WTC11 (cell line): Measurements from ENCODE around the gene BRS3. TPM values are rescaled to one million over a fixed set of nuclear protein-coding genes. Genes with fewer than 3 reads are reported as not detected.

Source experiments
- ATAC-seq: fragments of 200-7000 bp; cut with Tn5 transposase; 2 replicates; pipeline ENCODE4 v1.10.0; 2021; ENCODE audit warnings: mild to moderate bottlenecking, moderate library complexity
- CTCF ChIA-PET: fragments of 300-600 bp; sonication (Branson Sonifier 250); formaldehyde crosslinking; loops from one replicate; lab custom pipeline; 2021; ENCODE audit warnings: antibody characterized with exemption; lab: Charles Lee
- POLR2A ChIA-PET: fragments of 350-600 bp; sonication (Branson Sonifier 250); formaldehyde crosslinking; loops from one replicate; lab custom pipeline; 2021; ENCODE audit warnings: antibody characterized with exemption; lab: Charles Lee
- DNase-seq: peaks from one replicate; pipeline ENCODE4 v3.0.0; 2021; ENCODE audit warnings: low spot score
- H3K27ac Mint-ChIP-seq: 2 replicates; pipeline ENCODE4 v1.8.0; 2021; ENCODE audit warnings: mixed read lengths
- H3K27me3 Mint-ChIP-seq: 2 replicates; pipeline ENCODE4 v1.8.0; 2021; ENCODE audit warnings: low read depth, mild to moderate bottlenecking, moderate library complexity, mixed read lengths
- H3K36me3 Mint-ChIP-seq: 2 replicates; pipeline ENCODE4 v1.8.0; 2021; ENCODE audit warnings: mixed read lengths
- H3K4me1 Mint-ChIP-seq: 2 replicates; pipeline ENCODE4 v1.8.0; 2022; ENCODE audit warnings: mixed read lengths
- H3K4me3 Mint-ChIP-seq: 2 replicates; pipeline ENCODE4 v1.8.0; 2021; ENCODE audit warnings: mild to moderate bottlenecking, moderate library complexity, mixed read lengths
- H3K9me3 Mint-ChIP-seq: 2 replicates; pipeline ENCODE4 v1.8.0; 2021; ENCODE audit warnings: mixed read lengths
- CREM ChIP-seq: sonication (generic); formaldehyde crosslinking; IDR thresholded peaks from 2 replicates; pipeline ENCODE4 v1.8.1; 2022; ENCODE audit warnings: mild to moderate bottlenecking, missing genetic modification reagents, moderate library complexity
- ELF4 ChIP-seq: sonication (generic); formaldehyde crosslinking; IDR thresholded peaks from 2 replicates; pipeline ENCODE4 v1.8.1; 2022; ENCODE audit warnings: low read depth, mild to moderate bottlenecking, moderate library complexity, missing genetic modification reagents
- FOXP1 ChIP-seq: sonication (generic); formaldehyde crosslinking; IDR thresholded peaks from 2 replicates; pipeline ENCODE4 v1.8.0; 2022; ENCODE audit warnings: missing genetic modification reagents, mild to moderate bottlenecking, moderate library complexity, borderline replicate concordance
- IRF2 ChIP-seq: sonication (generic); formaldehyde crosslinking; IDR thresholded peaks from 2 replicates; pipeline ENCODE4 v1.8.0; 2022; ENCODE audit warnings: low read depth, missing genetic modification reagents, borderline replicate concordance
- NFE2L1 ChIP-seq: sonication (generic); formaldehyde crosslinking; IDR thresholded peaks from 2 replicates; pipeline ENCODE4 v1.8.1; 2023; ENCODE audit warnings: missing genetic modification reagents
- NR1H2 ChIP-seq: sonication (generic); formaldehyde crosslinking; IDR thresholded peaks from 2 replicates; pipeline ENCODE4 v1.9.0; 2021; ENCODE audit warnings: mild to moderate bottlenecking, moderate library complexity, missing genetic modification reagents
- SMAD3 ChIP-seq: sonication (generic); formaldehyde crosslinking; IDR thresholded peaks from 2 replicates; pipeline ENCODE4 v1.8.0; 2022; ENCODE audit warnings: missing genetic modification reagents, mild to moderate bottlenecking, borderline replicate concordance
- SMAD4 ChIP-seq: sonication (generic); formaldehyde crosslinking; IDR thresholded peaks from 2 replicates; pipeline ENCODE4 v1.8.0; 2022; ENCODE audit warnings: mild to moderate bottlenecking, missing genetic modification reagents
- SOX15 ChIP-seq: fragments of 250-450 bp; sonication (Bioruptor Pico); IDR thresholded peaks from 2 replicates; pipeline ENCODE4 v1.9.0; 2021; ENCODE audit warnings: mild to moderate bottlenecking
- TP53 ChIP-seq: sonication (generic); formaldehyde crosslinking; IDR thresholded peaks from 2 replicates; pipeline ENCODE4 v1.8.1; 2023; ENCODE audit warnings: mild to moderate bottlenecking, missing genetic modification reagents
- ZNF219 ChIP-seq: sonication (generic); formaldehyde crosslinking; IDR thresholded peaks from 2 replicates; pipeline ENCODE4 v1.8.0; 2023; ENCODE audit warnings: missing genetic modification reagents, mild to moderate bottlenecking, borderline replicate concordance
- ZNF317 ChIP-seq: sonication (generic); formaldehyde crosslinking; IDR thresholded peaks from 2 replicates; pipeline ENCODE4 v1.8.1; 2023; ENCODE audit warnings: low read depth, mild to moderate bottlenecking, moderate library complexity, missing genetic modification reagents, borderline replicate concordance
- ZNF416 ChIP-seq: fragments of 250-450 bp; sonication (Bioruptor Pico); IDR thresholded peaks from 2 replicates; pipeline ENCODE4 v1.9.0; 2021; ENCODE audit warnings: mild to moderate bottlenecking, inconsistent platforms
- ZNF423 ChIP-seq: fragments of 250-450 bp; sonication (Bioruptor Pico); IDR thresholded peaks from 2 replicates; pipeline ENCODE4 v2.1.2; 2022; ENCODE audit warnings: mild to moderate bottlenecking, moderate library complexity
- total RNA-seq: library from RNA; stranded (reverse); gene quantifications from 3 replicates; pipeline ENCODE4 v1.2.3, GENCODE V29; 2021
- TF ChIP-seq, protein P1 (sequence below): sonication (generic); formaldehyde crosslinking; IDR thresholded peaks from 2 replicates; pipeline ENCODE4 v1.8.1; 2023; ENCODE audit warnings: mild to moderate bottlenecking, missing genetic modification reagents, moderate library complexity
- TF ChIP-seq, protein P2 (sequence below): sonication (generic); formaldehyde crosslinking; IDR thresholded peaks from 2 replicates; pipeline ENCODE4 v1.8.0; 2023; ENCODE audit warnings: missing genetic modification reagents, mild to moderate bottlenecking, borderline replicate concordance
- TF ChIP-seq, protein P3 (sequence below): fragments of 200-600 bp; IDR thresholded peaks from 2 replicates; pipeline ENCODE4 v1.8.0; 2022; ENCODE audit warnings: antibody characterized with exemption
- TF ChIP-seq, protein P4 (sequence below): sonication (generic); formaldehyde crosslinking; IDR thresholded peaks from 2 replicates; pipeline ENCODE4 v1.8.0; 2022; ENCODE audit warnings: mild to moderate bottlenecking, missing genetic modification reagents
- TF ChIP-seq, protein P5 (sequence below): fragments of 250-450 bp; sonication (Bioruptor Pico); IDR thresholded peaks from 2 replicates; pipeline ENCODE4 v1.9.0; 2021; ENCODE audit warnings: mild to moderate bottlenecking
- TF ChIP-seq, protein P6 (sequence below): fragments of 250-450 bp; sonication (Bioruptor Pico); IDR thresholded peaks from 2 replicates; pipeline ENCODE4 v2.1.2; 2022; ENCODE audit warnings: mild to moderate bottlenecking, moderate library complexity
- TF ChIP-seq, protein P7 (sequence below): sonication (generic); formaldehyde crosslinking; IDR thresholded peaks from 2 replicates; pipeline ENCODE4 v1.8.0; 2023; ENCODE audit warnings: mild to moderate bottlenecking, missing genetic modification reagents
- TF ChIP-seq, protein P8 (sequence below): sonication (generic); formaldehyde crosslinking; IDR thresholded peaks from 2 replicates; pipeline ENCODE4 v1.8.0; 2022; ENCODE audit warnings: mild to moderate bottlenecking, missing genetic modification reagents

BRS3 gene
- total RNA-seq, 1 experiment from 2014 or later, result not detected

DNA sequence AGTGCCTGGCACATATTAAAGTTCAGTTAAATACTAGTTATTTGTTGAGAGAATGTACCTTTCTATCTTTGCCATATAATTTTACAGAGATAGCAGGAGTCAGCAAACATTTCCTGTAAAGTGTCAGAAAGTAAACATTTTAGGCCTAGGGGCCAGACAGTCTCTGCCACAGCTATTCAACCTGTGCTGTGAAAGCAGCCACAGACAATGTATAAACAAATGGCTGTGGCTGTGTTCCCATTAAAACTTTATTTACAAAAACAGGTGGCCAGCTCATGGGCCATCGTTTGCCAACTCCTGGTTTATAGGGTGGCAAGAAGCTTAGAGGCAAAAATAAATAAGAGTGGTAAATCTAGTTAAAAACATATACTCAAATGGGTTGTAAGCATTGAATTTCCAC, 34.0 kb upstream of the BRS3 start (continued):
- TF ChIP-seq, protein P1, sequence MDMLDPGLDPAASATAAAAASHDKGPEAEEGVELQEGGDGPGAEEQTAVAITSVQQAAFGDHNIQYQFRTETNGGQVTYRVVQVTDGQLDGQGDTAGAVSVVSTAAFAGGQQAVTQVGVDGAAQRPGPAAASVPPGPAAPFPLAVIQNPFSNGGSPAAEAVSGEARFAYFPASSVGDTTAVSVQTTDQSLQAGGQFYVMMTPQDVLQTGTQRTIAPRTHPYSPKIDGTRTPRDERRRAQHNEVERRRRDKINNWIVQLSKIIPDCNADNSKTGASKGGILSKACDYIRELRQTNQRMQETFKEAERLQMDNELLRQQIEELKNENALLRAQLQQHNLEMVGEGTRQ (CRISPR knock-in tag), result no peak
- TF ChIP-seq SMAD3 (CRISPR knock-in tag), result no peak
- TF ChIP-seq, protein P2, sequence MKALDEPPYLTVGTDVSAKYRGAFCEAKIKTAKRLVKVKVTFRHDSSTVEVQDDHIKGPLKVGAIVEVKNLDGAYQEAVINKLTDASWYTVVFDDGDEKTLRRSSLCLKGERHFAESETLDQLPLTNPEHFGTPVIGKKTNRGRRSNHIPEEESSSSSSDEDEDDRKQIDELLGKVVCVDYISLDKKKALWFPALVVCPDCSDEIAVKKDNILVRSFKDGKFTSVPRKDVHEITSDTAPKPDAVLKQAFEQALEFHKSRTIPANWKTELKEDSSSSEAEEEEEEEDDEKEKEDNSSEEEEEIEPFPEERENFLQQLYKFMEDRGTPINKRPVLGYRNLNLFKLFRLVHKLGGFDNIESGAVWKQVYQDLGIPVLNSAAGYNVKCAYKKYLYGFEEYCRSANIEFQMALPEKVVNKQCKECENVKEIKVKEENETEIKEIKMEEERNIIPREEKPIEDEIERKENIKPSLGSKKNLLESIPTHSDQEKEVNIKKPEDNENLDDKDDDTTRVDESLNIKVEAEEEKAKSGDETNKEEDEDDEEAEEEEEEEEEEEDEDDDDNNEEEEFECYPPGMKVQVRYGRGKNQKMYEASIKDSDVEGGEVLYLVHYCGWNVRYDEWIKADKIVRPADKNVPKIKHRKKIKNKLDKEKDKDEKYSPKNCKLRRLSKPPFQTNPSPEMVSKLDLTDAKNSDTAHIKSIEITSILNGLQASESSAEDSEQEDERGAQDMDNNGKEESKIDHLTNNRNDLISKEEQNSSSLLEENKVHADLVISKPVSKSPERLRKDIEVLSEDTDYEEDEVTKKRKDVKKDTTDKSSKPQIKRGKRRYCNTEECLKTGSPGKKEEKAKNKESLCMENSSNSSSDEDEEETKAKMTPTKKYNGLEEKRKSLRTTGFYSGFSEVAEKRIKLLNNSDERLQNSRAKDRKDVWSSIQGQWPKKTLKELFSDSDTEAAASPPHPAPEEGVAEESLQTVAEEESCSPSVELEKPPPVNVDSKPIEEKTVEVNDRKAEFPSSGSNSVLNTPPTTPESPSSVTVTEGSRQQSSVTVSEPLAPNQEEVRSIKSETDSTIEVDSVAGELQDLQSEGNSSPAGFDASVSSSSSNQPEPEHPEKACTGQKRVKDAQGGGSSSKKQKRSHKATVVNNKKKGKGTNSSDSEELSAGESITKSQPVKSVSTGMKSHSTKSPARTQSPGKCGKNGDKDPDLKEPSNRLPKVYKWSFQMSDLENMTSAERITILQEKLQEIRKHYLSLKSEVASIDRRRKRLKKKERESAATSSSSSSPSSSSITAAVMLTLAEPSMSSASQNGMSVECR (CRISPR knock-in tag), result no peak
- TF ChIP-seq, all 79 proteins: peak for 0

DNA sequence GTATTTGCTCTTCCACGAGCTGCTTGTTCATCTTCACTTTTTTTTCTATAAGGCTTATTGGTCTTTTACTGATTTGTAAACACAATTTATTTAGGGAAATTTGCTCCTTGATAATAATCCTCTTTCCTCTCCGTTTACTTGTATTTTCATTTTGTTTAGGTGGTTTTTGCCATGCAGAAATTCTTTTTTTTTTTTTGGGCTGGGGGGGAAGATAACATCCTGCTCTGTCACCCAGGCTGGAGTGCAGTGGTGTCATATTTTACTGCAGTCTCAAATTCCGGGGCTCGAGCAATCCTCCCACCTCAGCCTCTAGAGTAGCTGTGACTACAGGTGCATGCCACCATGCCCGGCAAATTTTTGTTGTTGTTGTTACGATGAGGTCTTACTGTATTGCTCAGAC, 31.6 kb upstream of the BRS3 start:
- Mint-ChIP-seq H3K4me3 (no peak overlapping the region), H3K27me3 (no peaks in the 10 kb centered on the region), H3K9me3 (no peaks in the 10 kb centered on the region), H3K36me3 (no peaks in the 10 kb centered on the region), H3K4me1 (no peaks in the 10 kb centered on the region), H3K27ac (no peak overlapping the region)
- DNase-seq (no peak), ATAC-seq (no peak)
- CTCF ChIA-PET, result no interaction called here
- POLR2A ChIA-PET, result no interaction called here
- TF ChIP-seq ZNF219 (CRISPR knock-in tag) (no peak), SMAD4 (CRISPR knock-in tag) (no peak), IRF2 (CRISPR knock-in tag) (no peak), SOX15 (no peak), NFE2L1 (CRISPR knock-in tag) (no peak), NR1H2 (CRISPR knock-in tag) (no peak), FOXP1 (CRISPR knock-in tag) (no peak), CREM (CRISPR knock-in tag) (no peak), TP53 (no peak), ZNF416 (CRISPR knock-in tag) (no peak), ZNF317 (CRISPR knock-in tag) (no peak), ELF4 (no peak), ZNF423 (CRISPR knock-in tag) (no peak)
- TF ChIP-seq, protein P3, sequence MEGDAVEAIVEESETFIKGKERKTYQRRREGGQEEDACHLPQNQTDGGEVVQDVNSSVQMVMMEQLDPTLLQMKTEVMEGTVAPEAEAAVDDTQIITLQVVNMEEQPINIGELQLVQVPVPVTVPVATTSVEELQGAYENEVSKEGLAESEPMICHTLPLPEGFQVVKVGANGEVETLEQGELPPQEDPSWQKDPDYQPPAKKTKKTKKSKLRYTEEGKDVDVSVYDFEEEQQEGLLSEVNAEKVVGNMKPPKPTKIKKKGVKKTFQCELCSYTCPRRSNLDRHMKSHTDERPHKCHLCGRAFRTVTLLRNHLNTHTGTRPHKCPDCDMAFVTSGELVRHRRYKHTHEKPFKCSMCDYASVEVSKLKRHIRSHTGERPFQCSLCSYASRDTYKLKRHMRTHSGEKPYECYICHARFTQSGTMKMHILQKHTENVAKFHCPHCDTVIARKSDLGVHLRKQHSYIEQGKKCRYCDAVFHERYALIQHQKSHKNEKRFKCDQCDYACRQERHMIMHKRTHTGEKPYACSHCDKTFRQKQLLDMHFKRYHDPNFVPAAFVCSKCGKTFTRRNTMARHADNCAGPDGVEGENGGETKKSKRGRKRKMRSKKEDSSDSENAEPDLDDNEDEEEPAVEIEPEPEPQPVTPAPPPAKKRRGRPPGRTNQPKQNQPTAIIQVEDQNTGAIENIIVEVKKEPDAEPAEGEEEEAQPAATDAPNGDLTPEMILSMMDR, result no peak
- TF ChIP-seq, protein P4, sequence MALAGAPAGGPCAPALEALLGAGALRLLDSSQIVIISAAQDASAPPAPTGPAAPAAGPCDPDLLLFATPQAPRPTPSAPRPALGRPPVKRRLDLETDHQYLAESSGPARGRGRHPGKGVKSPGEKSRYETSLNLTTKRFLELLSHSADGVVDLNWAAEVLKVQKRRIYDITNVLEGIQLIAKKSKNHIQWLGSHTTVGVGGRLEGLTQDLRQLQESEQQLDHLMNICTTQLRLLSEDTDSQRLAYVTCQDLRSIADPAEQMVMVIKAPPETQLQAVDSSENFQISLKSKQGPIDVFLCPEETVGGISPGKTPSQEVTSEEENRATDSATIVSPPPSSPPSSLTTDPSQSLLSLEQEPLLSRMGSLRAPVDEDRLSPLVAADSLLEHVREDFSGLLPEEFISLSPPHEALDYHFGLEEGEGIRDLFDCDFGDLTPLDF (CRISPR knock-in tag), result no peak
- TF ChIP-seq, protein P5, sequence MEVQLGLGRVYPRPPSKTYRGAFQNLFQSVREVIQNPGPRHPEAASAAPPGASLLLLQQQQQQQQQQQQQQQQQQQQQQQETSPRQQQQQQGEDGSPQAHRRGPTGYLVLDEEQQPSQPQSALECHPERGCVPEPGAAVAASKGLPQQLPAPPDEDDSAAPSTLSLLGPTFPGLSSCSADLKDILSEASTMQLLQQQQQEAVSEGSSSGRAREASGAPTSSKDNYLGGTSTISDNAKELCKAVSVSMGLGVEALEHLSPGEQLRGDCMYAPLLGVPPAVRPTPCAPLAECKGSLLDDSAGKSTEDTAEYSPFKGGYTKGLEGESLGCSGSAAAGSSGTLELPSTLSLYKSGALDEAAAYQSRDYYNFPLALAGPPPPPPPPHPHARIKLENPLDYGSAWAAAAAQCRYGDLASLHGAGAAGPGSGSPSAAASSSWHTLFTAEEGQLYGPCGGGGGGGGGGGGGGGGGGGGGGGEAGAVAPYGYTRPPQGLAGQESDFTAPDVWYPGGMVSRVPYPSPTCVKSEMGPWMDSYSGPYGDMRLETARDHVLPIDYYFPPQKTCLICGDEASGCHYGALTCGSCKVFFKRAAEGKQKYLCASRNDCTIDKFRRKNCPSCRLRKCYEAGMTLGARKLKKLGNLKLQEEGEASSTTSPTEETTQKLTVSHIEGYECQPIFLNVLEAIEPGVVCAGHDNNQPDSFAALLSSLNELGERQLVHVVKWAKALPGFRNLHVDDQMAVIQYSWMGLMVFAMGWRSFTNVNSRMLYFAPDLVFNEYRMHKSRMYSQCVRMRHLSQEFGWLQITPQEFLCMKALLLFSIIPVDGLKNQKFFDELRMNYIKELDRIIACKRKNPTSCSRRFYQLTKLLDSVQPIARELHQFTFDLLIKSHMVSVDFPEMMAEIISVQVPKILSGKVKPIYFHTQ (CRISPR knock-in tag), result no peak
- TF ChIP-seq, protein P6, sequence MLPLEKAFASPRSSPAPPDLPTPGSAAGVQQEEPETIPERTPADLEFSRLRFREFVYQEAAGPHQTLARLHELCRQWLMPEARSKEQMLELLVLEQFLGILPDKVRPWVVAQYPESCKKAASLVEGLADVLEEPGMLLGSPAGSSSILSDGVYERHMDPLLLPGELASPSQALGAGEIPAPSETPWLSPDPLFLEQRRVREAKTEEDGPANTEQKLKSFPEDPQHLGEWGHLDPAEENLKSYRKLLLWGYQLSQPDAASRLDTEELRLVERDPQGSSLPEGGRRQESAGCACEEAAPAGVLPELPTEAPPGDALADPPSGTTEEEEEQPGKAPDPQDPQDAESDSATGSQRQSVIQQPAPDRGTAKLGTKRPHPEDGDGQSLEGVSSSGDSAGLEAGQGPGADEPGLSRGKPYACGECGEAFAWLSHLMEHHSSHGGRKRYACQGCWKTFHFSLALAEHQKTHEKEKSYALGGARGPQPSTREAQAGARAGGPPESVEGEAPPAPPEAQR (CRISPR knock-in tag), result no peak
- TF ChIP-seq, protein P7, sequence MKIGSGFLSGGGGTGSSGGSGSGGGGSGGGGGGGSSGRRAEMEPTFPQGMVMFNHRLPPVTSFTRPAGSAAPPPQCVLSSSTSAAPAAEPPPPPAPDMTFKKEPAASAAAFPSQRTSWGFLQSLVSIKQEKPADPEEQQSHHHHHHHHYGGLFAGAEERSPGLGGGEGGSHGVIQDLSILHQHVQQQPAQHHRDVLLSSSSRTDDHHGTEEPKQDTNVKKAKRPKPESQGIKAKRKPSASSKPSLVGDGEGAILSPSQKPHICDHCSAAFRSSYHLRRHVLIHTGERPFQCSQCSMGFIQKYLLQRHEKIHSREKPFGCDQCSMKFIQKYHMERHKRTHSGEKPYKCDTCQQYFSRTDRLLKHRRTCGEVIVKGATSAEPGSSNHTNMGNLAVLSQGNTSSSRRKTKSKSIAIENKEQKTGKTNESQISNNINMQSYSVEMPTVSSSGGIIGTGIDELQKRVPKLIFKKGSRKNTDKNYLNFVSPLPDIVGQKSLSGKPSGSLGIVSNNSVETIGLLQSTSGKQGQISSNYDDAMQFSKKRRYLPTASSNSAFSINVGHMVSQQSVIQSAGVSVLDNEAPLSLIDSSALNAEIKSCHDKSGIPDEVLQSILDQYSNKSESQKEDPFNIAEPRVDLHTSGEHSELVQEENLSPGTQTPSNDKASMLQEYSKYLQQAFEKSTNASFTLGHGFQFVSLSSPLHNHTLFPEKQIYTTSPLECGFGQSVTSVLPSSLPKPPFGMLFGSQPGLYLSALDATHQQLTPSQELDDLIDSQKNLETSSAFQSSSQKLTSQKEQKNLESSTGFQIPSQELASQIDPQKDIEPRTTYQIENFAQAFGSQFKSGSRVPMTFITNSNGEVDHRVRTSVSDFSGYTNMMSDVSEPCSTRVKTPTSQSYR, result no peak
- TF ChIP-seq, protein P8, sequence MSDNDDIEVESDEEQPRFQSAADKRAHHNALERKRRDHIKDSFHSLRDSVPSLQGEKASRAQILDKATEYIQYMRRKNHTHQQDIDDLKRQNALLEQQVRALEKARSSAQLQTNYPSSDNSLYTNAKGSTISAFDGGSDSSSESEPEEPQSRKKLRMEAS (CRISPR knock-in tag), result no peak
